Measurements from ENCODE around the gene FAM110D. TPM values are rescaled to one million over a fixed set of nuclear protein-coding genes. Genes with fewer than 3 reads are reported as not detected.

Gene FAM110D
- total RNA-seq, 4 donors from 2014 or later, result 2.4 to 3.6 (median 2.7) TPM

DNA sequence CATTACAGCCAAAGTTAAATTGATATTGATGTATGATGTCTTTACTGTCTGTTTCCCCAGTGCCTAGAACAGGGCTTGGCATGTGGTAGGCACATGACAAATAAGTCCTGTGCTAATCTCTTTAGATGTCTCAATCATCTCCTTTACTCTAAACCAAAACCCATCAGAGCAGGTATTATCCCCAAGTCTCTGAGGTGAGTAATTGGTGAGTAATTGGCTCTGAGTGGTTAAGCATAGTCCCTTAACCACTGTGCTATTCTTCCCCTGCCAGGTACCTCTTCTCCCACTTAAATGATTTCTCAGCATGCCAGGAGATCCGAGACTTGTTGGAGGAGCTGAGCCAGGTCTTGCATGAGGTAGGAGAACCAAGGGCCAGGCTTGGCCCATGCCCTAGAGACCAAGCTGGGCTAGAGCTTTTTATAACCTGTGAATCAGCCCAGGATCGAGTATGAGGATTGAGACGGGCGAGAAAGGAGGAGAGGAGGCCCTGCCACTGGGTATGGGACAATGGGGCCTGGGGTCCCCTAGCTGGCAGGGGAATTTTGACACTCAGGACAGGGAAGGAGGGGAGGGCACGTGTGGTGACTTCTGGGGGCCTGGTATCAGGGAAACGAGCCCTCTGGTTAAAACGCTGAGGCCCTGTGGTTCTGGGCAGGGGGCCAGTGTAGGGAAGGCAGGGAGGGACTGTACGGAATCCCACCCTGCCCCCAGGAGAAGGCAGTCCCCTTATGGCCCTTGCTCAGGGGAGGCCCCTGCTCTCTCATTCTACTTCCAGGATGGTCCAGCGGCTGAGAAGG is 22.9 kb downstream of the FAM110D start:
- DNase-seq (ENCODE audit: low spot score in 2 of 2), result no peak
- Histone ChIP-seq H3K36me3 (peaks cover 26% of the 10 kb centered on the region), H3K4me1 (peaks cover 8% of the 10 kb centered on the region), H3K9me3 (no peaks in the 10 kb centered on the region), H3K4me3 (no peak overlapping the region), H3K27me3 (no peaks in the 10 kb centered on the region), H3K27ac (no peak overlapping the region)
- TF ChIP-seq POLR2AphosphoS5 (IDR thresholded peaks at IDR 0.05) (no peak), EP300 (IDR thresholded peaks at IDR 0.05) (no peak), POLR2A (IDR thresholded peaks at IDR 0.05) (no peak)
- TF ChIP-seq, protein P1, sequence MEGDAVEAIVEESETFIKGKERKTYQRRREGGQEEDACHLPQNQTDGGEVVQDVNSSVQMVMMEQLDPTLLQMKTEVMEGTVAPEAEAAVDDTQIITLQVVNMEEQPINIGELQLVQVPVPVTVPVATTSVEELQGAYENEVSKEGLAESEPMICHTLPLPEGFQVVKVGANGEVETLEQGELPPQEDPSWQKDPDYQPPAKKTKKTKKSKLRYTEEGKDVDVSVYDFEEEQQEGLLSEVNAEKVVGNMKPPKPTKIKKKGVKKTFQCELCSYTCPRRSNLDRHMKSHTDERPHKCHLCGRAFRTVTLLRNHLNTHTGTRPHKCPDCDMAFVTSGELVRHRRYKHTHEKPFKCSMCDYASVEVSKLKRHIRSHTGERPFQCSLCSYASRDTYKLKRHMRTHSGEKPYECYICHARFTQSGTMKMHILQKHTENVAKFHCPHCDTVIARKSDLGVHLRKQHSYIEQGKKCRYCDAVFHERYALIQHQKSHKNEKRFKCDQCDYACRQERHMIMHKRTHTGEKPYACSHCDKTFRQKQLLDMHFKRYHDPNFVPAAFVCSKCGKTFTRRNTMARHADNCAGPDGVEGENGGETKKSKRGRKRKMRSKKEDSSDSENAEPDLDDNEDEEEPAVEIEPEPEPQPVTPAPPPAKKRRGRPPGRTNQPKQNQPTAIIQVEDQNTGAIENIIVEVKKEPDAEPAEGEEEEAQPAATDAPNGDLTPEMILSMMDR (IDR thresholded peaks at IDR 0.05), result no peak
- WGBS, result 70% methylated on average over 8 of the region's 9 CpGs

DNA sequence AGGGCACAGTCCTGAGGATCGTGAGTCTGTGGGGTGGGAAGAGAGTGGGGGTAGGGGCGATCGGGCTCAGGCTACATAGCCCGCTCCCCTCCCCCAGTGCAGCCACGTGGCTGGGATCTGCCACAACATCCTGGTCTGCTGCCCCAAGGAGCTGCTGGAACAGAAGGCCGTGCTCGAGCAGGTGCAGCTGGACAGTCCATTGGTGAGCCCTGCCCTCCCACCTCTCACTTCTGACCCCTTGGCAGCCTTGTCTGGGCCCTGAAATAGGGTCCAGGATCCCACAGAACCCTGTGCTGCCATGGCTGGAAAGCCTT is 23.5 kb downstream of the FAM110D start:
- no peak overlapping the region for H3K4me3 ChIP-seq
- 97% methylated on average over 5 of the region's 7 CpGs for whole genome bisulfite sequencing
- no peak overlapping the region for H3K27ac ChIP-seq
- H3K4me1 ChIP-seq, result peaks cover 8% of the 10 kb centered on the region
- peaks cover 26% of the 10 kb centered on the region for H3K36me3 ChIP-seq
- TF ChIP-seq EP300 (IDR thresholded peaks at IDR 0.05) (no peak), POLR2A (IDR thresholded peaks at IDR 0.05) (no peak), POLR2AphosphoS5 (IDR thresholded peaks at IDR 0.05) (no peak)
- TF ChIP-seq, protein P1 (IDR thresholded peaks at IDR 0.05), result no peak
- no peaks in the 10 kb centered on the region for H3K27me3 ChIP-seq
- no peaks in the 10 kb centered on the region for H3K9me3 ChIP-seq
- DNase-seq (ENCODE audit: low spot score in 2 of 2), result no peak

DNA sequence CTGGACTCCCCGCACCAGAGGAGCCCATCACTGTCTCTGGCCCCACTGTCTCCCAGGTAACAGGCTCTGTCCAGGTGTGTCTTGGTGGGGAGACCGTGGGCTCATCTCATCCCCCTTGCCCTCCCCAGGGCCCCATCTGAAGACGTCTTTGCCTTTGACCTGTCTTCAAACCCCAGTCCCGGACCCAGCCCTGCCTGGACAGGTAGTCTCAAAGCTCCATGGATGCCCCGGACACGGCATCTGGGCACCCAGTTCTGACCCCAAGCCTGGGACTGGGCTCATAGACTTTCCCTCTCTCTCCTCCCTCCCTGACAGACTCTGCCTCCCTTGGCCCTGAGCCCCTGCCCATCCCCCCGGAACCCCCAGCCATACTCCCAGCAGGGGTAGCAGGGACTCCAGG is 25.2 kb downstream of the FAM110D start:
- H3K27ac ChIP-seq, result no peak overlapping the region
- WGBS, result 93% methylated on average over 7 of the region's 7 CpGs
- peaks cover 36% of the 10 kb centered on the region for H3K36me3 ChIP-seq
- TF ChIP-seq EP300 (IDR thresholded peaks at IDR 0.05), result no peak
- TF ChIP-seq, protein P1 (IDR thresholded peaks at IDR 0.05), result no peak
- H3K4me1 ChIP-seq, result no peaks in the 10 kb centered on the region
- H3K4me3 ChIP-seq, result no peak overlapping the region
- no peaks in the 10 kb centered on the region for H3K9me3 ChIP-seq
- DNase-seq (ENCODE audit: low spot score in 2 of 2), result no peak
- H3K27me3 ChIP-seq, result no peaks in the 10 kb centered on the region

DNA sequence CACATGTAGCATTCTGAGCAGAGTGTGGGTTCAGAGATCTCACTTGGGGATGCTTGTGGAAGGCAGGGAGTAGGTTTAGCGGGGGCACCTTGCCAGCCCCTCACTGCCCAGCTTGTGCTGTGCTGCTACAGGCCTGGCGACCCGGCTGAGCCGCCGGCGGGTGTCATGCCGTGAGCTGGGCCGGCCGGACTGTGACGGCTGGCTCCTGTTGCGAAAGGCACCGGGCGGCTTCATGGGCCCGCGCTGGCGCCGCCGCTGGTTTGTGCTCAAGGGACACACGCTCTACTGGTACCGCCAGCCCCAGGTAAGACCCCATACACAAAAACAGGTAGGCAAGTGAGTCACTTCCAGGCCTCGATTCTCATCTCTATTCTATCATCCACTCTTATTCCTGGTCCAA is 26.0 kb downstream of the FAM110D start:
- DNase-seq (ENCODE audit: low spot score in 2 of 2), result no peak
- WGBS, result 97% methylated on average over 21 of the region's 21 CpGs
- no peaks in the 10 kb centered on the region for H3K4me1 ChIP-seq
- H3K27me3 ChIP-seq, result no peaks in the 10 kb centered on the region
- no peaks in the 10 kb centered on the region for H3K9me3 ChIP-seq
- TF ChIP-seq, protein P1 (IDR thresholded peaks at IDR 0.05), result no peak
- no peak for TF ChIP-seq POLR2A (IDR thresholded peaks at IDR 0.05)
- no peak for TF ChIP-seq EP300 (IDR thresholded peaks at IDR 0.05)
- no peak for TF ChIP-seq POLR2AphosphoS5 (IDR thresholded peaks at IDR 0.05)
- H3K36me3 ChIP-seq, result peaks cover 39% of the 10 kb centered on the region
- no peak overlapping the region for H3K4me3 ChIP-seq
- no peak overlapping the region for H3K27ac ChIP-seq

DNA sequence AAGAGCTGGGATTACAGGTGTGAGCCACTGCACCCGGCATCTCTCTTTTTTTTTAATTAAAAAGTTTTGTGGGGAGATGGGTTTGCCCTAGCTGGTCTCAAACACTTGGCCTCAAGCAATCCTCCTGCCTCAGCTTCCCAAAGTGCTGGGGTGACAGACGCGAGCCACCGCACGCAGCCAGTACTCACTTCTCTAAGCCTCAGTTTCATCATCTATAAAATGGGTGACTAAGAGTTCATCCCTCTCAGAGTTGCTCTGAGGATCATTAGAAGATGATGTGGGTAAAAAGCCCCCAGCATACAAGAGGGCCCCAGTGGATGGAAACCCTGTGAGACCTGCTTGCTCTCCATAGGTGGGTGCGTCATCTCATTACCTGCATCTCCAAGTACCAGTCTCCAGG is 29.0 kb downstream of the FAM110D start:
- Histone ChIP-seq H3K9me3 (no peaks in the 10 kb centered on the region), H3K4me1 (no peaks in the 10 kb centered on the region), H3K36me3 (peaks cover 33% of the 10 kb centered on the region), H3K27ac (no peak overlapping the region), H3K27me3 (no peaks in the 10 kb centered on the region), H3K4me3 (no peak overlapping the region)
- TF ChIP-seq EP300 (IDR thresholded peaks at IDR 0.05), result no peak
- no peak for TF ChIP-seq POLR2A (IDR thresholded peaks at IDR 0.05)
- no peak for TF ChIP-seq POLR2AphosphoS5 (IDR thresholded peaks at IDR 0.05)
- TF ChIP-seq, protein P1 (IDR thresholded peaks at IDR 0.05), result no peak
- DNase-seq (ENCODE audit: low spot score in 2 of 2), result no peak
- 97% methylated on average over 6 of the region's 6 CpGs for WGBS

Measured in suprapubic skin (tissue), 4 donors.